Activated CD8-positive, alpha-beta T cell treated with anti-CD3 and anti-CD28 coated beads for 36 hours (primary cell): ENCODE measurements around the gene HBA1. TPM values are rescaled to one million over a fixed set of nuclear protein-coding genes. Genes with fewer than 3 reads are reported as not detected.

Experiments
- ATAC-seq: fragments of 200-7000 bp; cut with Tn5 transposase; one replicate; pipeline ENCODE4 v1.10.0; 2021; ENCODE audit warnings: mild to moderate bottlenecking, moderate library complexity
- CTCF ChIA-PET: fragments of 350-600 bp; sonication (Branson Sonifier 250); formaldehyde crosslinking; loops from one replicate; lab custom pipeline; 2021; ENCODE audit warnings: antibody characterized with exemption; lab: Charles Lee
- POLR2A ChIA-PET: fragments of 350-600 bp; sonication (Branson Sonifier 250); formaldehyde crosslinking; loops from one replicate; lab custom pipeline; 2021; ENCODE audit warnings: antibody characterized with exemption; lab: Charles Lee
- DNase-seq: peaks from one replicate; pipeline ENCODE4 v3.0.0-alpha.2; 2020
- H3K27ac Mint-ChIP-seq: one replicate; pipeline ENCODE4 v1.8.0; 2021; ENCODE audit warnings: mild to moderate bottlenecking, mixed read lengths
- H3K27me3 Mint-ChIP-seq: one replicate; pipeline ENCODE4 v1.8.0; 2021; ENCODE audit warnings: mixed read lengths
- H3K36me3 Mint-ChIP-seq: one replicate; pipeline ENCODE4 v1.8.0; 2021; ENCODE audit warnings: low read depth, mixed read lengths
- H3K4me1 Mint-ChIP-seq: one replicate; pipeline ENCODE4 v1.8.0; 2021; ENCODE audit warnings: low read depth, mixed read lengths
- H3K4me3 Mint-ChIP-seq: one replicate; pipeline ENCODE4 v1.8.0; 2021; ENCODE audit warnings: mild to moderate bottlenecking, moderate library complexity, mixed read lengths
- H3K9me3 Mint-ChIP-seq: one replicate; pipeline ENCODE4 v1.8.0; 2021; ENCODE audit warnings: mixed read lengths
- CTCF ChIP-seq: fragments of 200-600 bp; IDR thresholded peaks from one replicate; pipeline ENCODE4 v1.8.0; 2022; ENCODE audit warnings: antibody characterized with exemption, mild to moderate bottlenecking
- intact Hi-C: fragments of 100-400 bp; cut with micrococcal nuclease; formaldehyde crosslinking; loops from one replicate; pipeline ENCODE4 v1.10.0; 2022
- total RNA-seq, 2 experiments: library from RNA; stranded (reverse); gene quantifications; one replicate each; pipeline ENCODE4 v1.2.3, GENCODE V29; 2021

HBA1 gene
- total RNA-seq, 2 experiments from 2014 or later: not detected

- ChIA-PET CTCF (interaction anchor here (1.0 kb wide), 2 partner anchors 16 to 100 kb away, joined by 3 to 4 read pairs; no protein-coding TSS in a partner anchor), POLR2A (no interaction called here)
- TF ChIP-seq CTCF: no peak
- ATAC-seq: peak; percentile 34
- no peak within 1 kb of the TSS for H3K4me3 Mint-ChIP-seq
- intact Hi-C loops: no loop called here
- H3K36me3 Mint-ChIP-seq: no peaks in the 10 kb centered on the region
- peaks cover 51% of the 10 kb centered on the region for H3K27me3 Mint-ChIP-seq
- no peak for DNase-seq
- H3K4me1 Mint-ChIP-seq: peaks cover 8% of the 10 kb centered on the region
- no peak within 1 kb of the TSS for H3K27ac Mint-ChIP-seq
- H3K9me3 Mint-ChIP-seq: no peaks in the 10 kb centered on the region
Observed at GRCh38 chr16:165539-166374, 10.7 kb upstream of the HBA1 start, which contains the start of gene HBM. Gene HBM, plus strand, starts transcription at chr16:165978. Its CDS starts 20 bp downstream, at chr16:165998.

- H3K4me1 Mint-ChIP-seq: peaks cover 10% of the 10 kb centered on the region
- no peaks in the 10 kb centered on the region for H3K36me3 Mint-ChIP-seq
- no peak overlapping the region for H3K27ac Mint-ChIP-seq
- DNase-seq (no peak), ATAC-seq (no peak)
- POLR2A ChIA-PET: no interaction called here
- TF ChIP-seq CTCF: no peak
- CTCF ChIA-PET: no interaction called here
- H3K27me3 Mint-ChIP-seq: peaks cover 51% of the 10 kb centered on the region
- intact Hi-C loops: no loop called here
- no peaks in the 10 kb centered on the region for H3K9me3 Mint-ChIP-seq
- no peak overlapping the region for H3K4me3 Mint-ChIP-seq
Observed at GRCh38 chr16:166375-167121, 9.9 kb upstream of the HBA1 start.

- peaks cover 53% of the 10 kb centered on the region for H3K27me3 Mint-ChIP-seq
- H3K36me3 Mint-ChIP-seq: no peaks in the 10 kb centered on the region
- ATAC-seq (no peak), DNase-seq (no peak)
- H3K27ac Mint-ChIP-seq: no peak overlapping the region
- intact Hi-C loops: no loop called here
- peaks cover 12% of the 10 kb centered on the region for H3K4me1 Mint-ChIP-seq
- no peak for TF ChIP-seq CTCF
- ChIA-PET POLR2A (interaction anchor here (1.2 kb wide), 1 partner anchor 13 kb away, joined by 3 read pairs; the partner anchor contains the start of gene HBQ1), CTCF (interaction anchor here (1.3 to 2.3 kb wide), 2 partner anchors 13 to 102 kb away, joined by 4 to 8 read pairs; partner anchors contain the start of gene HBQ1)
- no peaks in the 10 kb centered on the region for H3K9me3 Mint-ChIP-seq
- no peak overlapping the region for H3K4me3 Mint-ChIP-seq
Observed at GRCh38 chr16:167122-167690, 9.3 kb upstream of the HBA1 start.

- ChIA-PET CTCF (interaction anchor here (0.9 to 2.3 kb wide), 6 partner anchors 12 to 103 kb away, joined by 3 to 8 read pairs (median 4); partner anchors contain the start of gene HBQ1), POLR2A (interaction anchor here (0.9 to 1.2 kb wide), 2 partner anchors 9 to 12 kb away, joined by 3 to 5 read pairs; partner anchors contain the start of gene HBQ1)
- Mint-ChIP-seq H3K4me3 (no peak overlapping the region), H3K27me3 (peaks cover 52% of the 10 kb centered on the region), H3K36me3 (no peaks in the 10 kb centered on the region), H3K27ac (no peak overlapping the region), H3K9me3 (no peaks in the 10 kb centered on the region), H3K4me1 (peaks cover 13% of the 10 kb centered on the region)
- ATAC-seq (no peak), DNase-seq (no peak)
- intact Hi-C loops: no loop called here
- TF ChIP-seq CTCF: no peak
Observed at GRCh38 chr16:168424-168823, 8.1 kb upstream of the HBA1 start.
